Central memory CD8-positive, alpha-beta T cell (primary cell): ENCODE results near the gene UBL7.
A peak's percentile ranks its signal among the peaks of the same experiment; 100 is the strongest.

Experiments used
- ATAC-seq: fragments of 150-1000 bp; cut with Tn5 transposase; replicated peaks from 2 replicates; pipeline ENCODE4 v1.10.0; 2022; ENCODE audit warnings: mild to moderate bottlenecking, moderate FRiP score, moderate number of reproducible peaks; ENCODE audit not compliant: poor library complexity, severe bottlenecking; ENCODE audit errors: extremely low read depth
- DNase-seq, 2 donors: peaks; one replicate each; pipeline ENCODE4 v3.0.0; 2021; ENCODE audit warnings: low spot score in 2 of 2
- H3K27ac Mint-ChIP-seq: one replicate; pipeline ENCODE4 v1.8.0; 2022; ENCODE audit warnings: low read depth, mild to moderate bottlenecking, moderate library complexity, mixed read lengths
- H3K27me3 Mint-ChIP-seq: one replicate; pipeline ENCODE4 v1.8.0; 2022; ENCODE audit warnings: mixed read lengths
- H3K36me3 Mint-ChIP-seq: one replicate; pipeline ENCODE4 v1.8.0; 2022; ENCODE audit warnings: mild to moderate bottlenecking, moderate library complexity, mixed read lengths; ENCODE audit not compliant: insufficient read depth
- H3K4me1 Mint-ChIP-seq: one replicate; pipeline ENCODE4 v1.8.0; 2022; ENCODE audit warnings: mixed read lengths
- H3K4me3 Mint-ChIP-seq: one replicate; pipeline ENCODE4 v1.8.0; 2022; ENCODE audit warnings: mild to moderate bottlenecking, moderate library complexity, mixed read lengths
- H3K9me3 Mint-ChIP-seq: one replicate; pipeline ENCODE4 v1.8.0; 2022; ENCODE audit warnings: mixed read lengths

UBL7 gene

DNA sequence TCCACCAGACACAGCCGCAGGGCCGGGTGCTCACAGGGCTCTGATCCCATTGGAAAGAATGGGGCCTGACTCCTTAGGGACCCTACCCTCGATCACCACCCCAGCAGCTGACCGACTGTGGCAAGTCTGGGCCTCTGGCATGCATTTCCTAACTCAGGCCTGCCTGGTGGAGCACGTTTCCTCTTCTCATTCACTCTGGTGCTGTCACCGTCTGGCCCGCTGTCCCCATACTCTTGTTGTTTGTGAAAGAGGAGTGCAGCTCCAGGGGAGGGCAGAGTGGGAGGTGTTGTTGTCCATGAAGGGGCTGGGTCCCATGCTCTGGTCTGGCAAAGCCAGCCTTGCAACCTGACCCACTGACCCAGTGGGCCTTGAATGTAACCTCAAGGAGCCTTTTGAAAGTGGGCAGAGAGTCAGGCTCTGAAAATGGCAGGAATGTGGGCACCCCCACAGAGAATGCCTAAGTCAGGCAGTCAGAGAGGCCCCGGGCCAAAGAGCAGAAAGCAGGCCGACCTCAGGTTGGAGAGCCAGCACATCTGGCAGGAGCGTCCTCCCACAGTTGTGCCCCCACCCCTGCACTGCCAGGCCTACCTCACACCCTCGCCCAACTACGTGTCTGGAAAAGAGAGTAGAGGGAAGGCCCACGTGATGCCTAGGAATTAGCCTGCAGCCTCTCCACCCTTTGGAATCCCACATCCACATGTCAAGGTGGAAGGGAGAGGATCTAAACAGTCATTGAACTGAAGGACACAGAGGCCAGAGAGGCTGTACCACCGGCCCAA lies 38.1 kb downstream of the UBL7 start:
- H3K36me3 Mint-ChIP-seq = peaks cover 1% of the 10 kb centered on the region
- DNase-seq (no peak), ATAC-seq (no peak)
- no peaks in the 10 kb centered on the region for H3K27me3 Mint-ChIP-seq
- no peaks in the 10 kb centered on the region for H3K9me3 Mint-ChIP-seq
- no peak overlapping the region for H3K4me3 Mint-ChIP-seq
- H3K27ac Mint-ChIP-seq = no peak overlapping the region
- peaks cover 69% of the 10 kb centered on the region for H3K4me1 Mint-ChIP-seq

DNA sequence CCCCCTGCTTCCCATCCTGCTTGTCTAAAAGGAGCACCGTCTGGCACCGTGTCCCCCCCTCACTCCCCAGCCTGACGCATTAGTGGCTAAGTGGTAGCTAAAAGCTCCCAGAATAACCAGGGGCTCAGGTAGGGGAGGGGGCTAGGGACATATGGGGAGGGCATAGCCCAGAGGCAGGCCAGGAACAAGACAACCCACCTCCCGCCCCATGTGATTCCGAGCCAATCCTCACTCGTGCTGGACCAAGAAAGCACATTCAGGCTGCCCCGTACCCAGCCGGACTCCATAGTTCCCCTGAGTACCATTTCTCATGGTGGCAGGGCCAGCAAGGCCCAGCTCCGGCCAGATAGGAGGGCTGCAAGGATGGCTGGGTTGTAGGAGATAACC lies 38.7 kb downstream of the UBL7 start:
- Mint-ChIP-seq H3K36me3 (peaks cover 1% of the 10 kb centered on the region), H3K27ac (peak overlapping the region; percentile 65), H3K4me3 (no peak overlapping the region)

DNA sequence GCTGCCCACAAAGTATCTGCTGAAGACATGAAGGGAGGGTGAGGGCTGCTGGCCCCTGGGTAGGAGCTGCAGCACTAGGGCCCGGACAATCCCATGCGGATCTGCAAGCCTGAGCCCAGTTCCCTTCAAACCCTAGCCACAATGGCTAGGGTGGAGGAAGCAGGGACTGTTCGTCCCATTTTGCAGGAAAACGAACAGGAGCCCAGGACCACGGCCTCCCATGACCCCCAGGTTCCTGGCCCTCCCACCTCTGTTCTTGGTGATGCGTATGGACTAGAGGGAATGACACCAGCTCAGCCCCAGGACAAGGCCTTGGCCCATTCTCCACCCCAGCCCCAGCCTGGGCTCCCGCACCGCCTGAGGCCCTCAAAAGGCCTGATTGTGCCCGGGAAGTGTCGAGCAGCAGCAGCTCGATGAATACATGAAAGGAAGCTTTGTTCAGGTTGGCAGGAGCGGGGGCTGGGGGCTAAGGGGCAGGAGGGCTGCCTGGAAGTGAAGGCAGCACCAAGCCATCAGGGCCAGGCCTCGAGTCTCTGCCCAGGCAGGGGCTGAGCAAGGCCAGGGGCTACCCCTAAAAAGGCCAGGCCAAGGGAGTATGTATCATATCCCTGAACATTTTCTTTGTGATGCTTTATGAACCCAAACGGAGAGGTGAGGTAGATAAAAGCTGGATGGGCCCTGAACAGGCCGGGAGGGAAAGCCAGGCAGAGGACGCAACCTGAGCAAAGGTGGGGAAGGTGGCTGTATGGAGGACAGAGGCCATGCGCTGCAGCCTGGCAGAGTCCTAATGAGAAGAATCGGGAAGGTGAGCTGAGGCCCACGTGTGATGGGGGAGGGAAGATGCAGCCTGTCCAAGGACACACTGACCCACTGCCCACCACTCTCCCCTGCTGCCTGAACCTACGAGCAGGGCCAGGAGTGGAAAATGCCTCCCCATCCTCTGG lies 39.4 kb downstream of the UBL7 start:
- no peak for DNase-seq
- H3K36me3 Mint-ChIP-seq = peaks cover 2% of the 10 kb centered on the region
- H3K4me3 Mint-ChIP-seq = peak overlapping the region; percentile 16
- no peak for ATAC-seq
- H3K27me3 Mint-ChIP-seq = no peaks in the 10 kb centered on the region
- peak overlapping the region; percentile 65 for H3K27ac Mint-ChIP-seq
- no peaks in the 10 kb centered on the region for H3K9me3 Mint-ChIP-seq
- peaks cover 65% of the 10 kb centered on the region for H3K4me1 Mint-ChIP-seq

More for the DNA sequence above, 38.7 kb downstream of the UBL7 start:
- ATAC-seq = no peak
- Mint-ChIP-seq H3K4me1 (peaks cover 64% of the 10 kb centered on the region), H3K27me3 (no peaks in the 10 kb centered on the region), H3K9me3 (no peaks in the 10 kb centered on the region)
- no peak for DNase-seq

DNA sequence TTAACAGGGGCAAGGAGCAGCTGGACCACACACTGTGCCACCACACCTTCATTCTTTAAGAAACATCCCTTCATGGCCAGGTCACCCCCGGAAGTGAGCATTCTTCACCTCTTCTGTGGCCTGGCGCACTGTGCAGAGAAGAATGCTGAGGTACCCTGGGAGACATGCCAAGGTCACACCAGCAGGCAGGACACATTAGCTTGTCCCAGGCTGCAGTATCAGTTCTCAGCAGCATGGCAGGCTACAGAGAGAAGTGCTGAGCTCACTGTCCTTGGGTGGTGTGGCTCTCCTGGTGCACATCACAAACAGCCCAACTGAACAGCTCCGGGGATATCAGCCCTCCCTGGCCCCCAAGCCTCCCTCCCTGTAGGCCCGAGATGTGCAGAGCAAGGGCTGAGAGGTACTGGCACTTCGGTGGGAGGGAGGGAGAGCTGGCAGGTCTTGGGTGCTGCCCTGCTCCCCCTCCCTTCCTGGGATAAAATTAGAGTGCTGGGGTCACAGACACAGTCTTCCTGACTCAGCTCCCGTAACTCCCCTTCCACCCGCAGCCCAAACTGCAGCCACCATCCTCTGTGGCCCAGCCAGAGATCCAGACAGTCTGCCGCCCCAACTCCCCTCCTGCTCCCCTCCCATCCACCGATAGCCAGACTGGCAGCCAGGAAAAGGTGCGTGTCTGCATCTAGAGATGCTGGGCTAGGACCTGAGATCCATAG lies 40.6 kb downstream of the UBL7 start:
- H3K27ac Mint-ChIP-seq = peak overlapping the region; percentile 73
- peak overlapping the region; percentile 30 for H3K4me3 Mint-ChIP-seq
- peak; percentile 67 for ATAC-seq

DNA sequence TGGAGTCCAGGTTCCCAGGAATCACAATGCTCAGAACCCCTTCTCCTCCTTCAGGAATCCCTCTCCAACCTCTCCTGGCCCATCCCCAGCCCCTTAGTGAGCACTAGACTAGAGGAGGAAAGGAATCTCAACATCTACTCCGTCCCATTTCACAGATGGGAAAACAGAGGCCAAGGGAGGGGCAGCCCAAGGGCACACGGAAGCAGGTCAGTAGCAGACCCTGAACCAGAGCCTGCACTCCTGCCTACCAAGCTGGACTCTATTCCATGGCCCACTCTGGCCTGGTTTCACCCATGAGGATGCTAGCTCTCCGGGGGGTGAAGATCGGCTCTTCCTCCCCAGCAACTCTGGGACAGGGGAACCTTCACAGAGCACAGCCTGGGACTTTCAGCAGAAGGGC lies 41.5 kb downstream of the UBL7 start:
- no peaks in the 10 kb centered on the region for H3K9me3 Mint-ChIP-seq
- H3K27me3 Mint-ChIP-seq = no peaks in the 10 kb centered on the region
- ATAC-seq (no peak), DNase-seq (no peak)
- peak overlapping the region; percentile 72 for H3K27ac Mint-ChIP-seq
- no peak overlapping the region for H3K4me3 Mint-ChIP-seq
- H3K4me1 Mint-ChIP-seq = peaks cover 63% of the 10 kb centered on the region
- H3K36me3 Mint-ChIP-seq = peaks cover 8% of the 10 kb centered on the region

More for the DNA sequence above, 40.6 kb downstream of the UBL7 start:
- H3K27me3 Mint-ChIP-seq = no peaks in the 10 kb centered on the region
- no peak for DNase-seq
- no peaks in the 10 kb centered on the region for H3K9me3 Mint-ChIP-seq
- peaks cover 66% of the 10 kb centered on the region for H3K4me1 Mint-ChIP-seq
- peaks cover 5% of the 10 kb centered on the region for H3K36me3 Mint-ChIP-seq

DNA sequence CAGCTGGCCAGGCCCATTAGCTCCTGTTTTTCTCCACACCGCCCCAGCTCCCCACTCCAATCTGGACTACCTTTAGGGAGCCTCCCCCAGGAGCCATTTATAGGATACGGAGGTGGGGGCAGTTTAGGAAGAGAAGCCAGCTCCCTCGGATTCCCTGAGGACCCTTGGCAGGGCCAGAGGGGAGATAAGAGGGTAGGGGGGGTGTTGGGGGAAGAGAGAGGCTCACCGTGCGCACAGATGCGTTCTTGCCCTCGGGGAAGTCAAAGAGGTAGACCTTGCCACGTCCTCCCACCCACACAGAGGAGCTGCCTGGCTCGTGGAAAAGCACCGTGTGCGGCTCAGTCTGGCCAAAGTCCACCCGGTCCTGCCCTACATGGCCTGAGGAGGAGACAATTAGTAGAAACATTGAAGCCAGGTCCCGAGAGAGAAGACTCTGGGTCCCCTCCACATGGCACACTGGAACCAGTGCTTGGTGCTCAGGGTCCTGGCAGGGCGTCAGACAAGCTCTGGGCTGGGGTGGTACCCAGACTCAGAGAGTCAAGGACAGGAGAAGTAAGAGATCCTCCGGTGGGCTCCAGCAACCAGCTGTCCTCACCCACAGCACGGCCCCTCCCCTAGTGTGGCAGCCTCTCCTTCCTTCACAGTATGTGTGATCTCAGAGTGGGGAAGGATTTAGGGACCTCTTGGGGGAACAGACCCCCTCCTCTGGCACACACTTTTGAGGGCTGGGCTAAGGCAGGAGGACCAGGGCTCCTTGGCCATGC lies 42.2 kb downstream of the UBL7 start:
- no peaks in the 10 kb centered on the region for H3K9me3 Mint-ChIP-seq
- ATAC-seq = no peak
- no peak for DNase-seq
- H3K27ac Mint-ChIP-seq = peak overlapping the region; percentile 72
- H3K27me3 Mint-ChIP-seq = no peaks in the 10 kb centered on the region
- no peak overlapping the region for H3K4me3 Mint-ChIP-seq
- peaks cover 63% of the 10 kb centered on the region for H3K4me1 Mint-ChIP-seq
- H3K36me3 Mint-ChIP-seq = peaks cover 10% of the 10 kb centered on the region

DNA sequence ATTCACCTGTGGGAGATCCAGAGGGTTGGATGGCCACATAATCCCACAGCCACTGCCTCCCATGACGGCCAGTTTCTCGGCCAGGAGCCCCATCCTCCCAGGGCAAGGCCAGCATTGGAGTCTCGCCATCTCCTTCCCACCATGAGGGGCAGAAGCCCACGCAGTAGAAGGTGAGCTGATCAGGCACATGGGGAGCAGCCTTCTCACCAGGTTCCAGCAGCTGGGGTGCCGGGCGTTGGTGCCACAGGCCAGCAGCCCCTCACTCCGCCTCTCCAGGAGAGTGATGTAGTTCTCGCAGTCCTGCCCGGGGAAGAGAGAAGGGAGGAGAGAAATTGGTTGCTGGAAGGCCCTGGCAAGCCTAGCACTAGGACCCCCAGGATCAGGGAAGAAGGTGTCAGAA lies 43.3 kb downstream of the UBL7 start:
- ATAC-seq (no peak), DNase-seq (no peak)
- peaks cover 10% of the 10 kb centered on the region for H3K36me3 Mint-ChIP-seq
- peaks cover 65% of the 10 kb centered on the region for H3K4me1 Mint-ChIP-seq
- H3K4me3 Mint-ChIP-seq = no peak overlapping the region
- no peak overlapping the region for H3K27ac Mint-ChIP-seq
- H3K27me3 Mint-ChIP-seq = no peaks in the 10 kb centered on the region
- no peaks in the 10 kb centered on the region for H3K9me3 Mint-ChIP-seq

DNA sequence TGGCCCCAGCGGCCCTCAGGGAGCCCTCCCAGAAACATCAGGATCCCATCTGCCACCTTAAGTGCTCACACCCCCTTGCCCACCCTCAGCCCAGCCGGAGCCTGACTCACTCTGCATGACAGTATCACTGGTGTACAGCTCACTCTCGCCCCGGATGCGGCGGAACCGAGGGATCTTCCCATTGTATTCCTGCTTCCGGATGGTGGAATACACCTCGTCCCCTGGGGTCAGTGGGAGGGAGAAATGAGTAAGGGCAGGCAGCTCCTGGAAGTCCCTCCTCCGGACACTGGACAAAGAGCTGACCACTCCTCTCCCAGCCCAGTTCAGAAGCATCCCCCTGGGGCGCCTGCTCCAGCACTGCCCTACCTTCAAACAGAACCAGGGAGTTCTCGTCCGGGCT lies 43.7 kb downstream of the UBL7 start:
- no peak for ATAC-seq
- Mint-ChIP-seq H3K27ac (no peak overlapping the region), H3K9me3 (no peaks in the 10 kb centered on the region), H3K36me3 (peaks cover 10% of the 10 kb centered on the region), H3K27me3 (no peaks in the 10 kb centered on the region), H3K4me1 (peaks cover 65% of the 10 kb centered on the region), H3K4me3 (no peak overlapping the region)
- no peak for DNase-seq

DNA sequence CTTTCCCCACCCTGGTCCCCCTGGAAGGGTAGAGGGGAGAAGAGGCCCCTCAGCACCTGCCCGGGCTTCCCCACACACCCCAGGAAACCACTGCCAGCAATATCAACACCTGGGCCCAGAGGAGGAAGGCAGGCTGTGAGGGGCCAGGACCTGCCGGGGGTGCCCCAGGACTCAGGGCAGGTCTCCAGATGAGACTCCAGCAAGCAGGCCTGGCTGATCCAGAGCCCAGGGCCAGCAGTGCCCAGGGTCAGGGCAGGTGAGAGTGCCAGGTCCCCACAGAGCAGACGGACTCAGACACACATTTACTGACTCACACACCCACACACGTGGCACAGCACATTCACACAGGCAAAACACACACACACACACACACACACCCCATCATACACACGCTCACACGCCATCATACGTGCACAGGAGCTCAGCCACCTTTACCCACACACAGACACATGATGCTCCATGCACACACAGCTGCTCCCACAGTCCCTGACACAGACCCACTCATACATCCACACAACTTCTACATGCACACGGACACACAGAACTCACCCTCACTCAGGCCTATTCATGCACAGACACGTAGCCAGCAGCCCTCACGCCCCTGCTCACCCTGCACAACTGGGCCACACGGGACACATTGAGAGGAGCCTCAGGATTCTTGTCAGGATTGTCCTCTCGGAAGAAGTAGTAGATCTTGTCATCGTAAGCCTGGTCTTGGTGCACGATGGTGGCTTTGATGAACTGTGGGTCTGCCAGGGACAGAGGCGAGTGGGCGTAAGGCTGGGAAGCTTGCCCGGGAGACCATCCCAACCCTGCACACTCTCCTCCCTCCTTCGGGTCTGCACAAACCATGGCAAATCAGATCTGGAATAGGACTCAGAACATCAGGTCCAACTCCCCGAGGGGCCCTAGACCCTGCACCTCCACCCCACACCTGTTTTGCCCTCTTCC lies 44.7 kb downstream of the UBL7 start:
- ATAC-seq = no peak
- no peak overlapping the region for H3K4me3 Mint-ChIP-seq
- H3K27me3 Mint-ChIP-seq = no peaks in the 10 kb centered on the region
- no peaks in the 10 kb centered on the region for H3K9me3 Mint-ChIP-seq
- no peak for DNase-seq
- H3K4me1 Mint-ChIP-seq = peaks cover 57% of the 10 kb centered on the region
- peak overlapping the region; percentile 42 for H3K27ac Mint-ChIP-seq
- peaks cover 11% of the 10 kb centered on the region for H3K36me3 Mint-ChIP-seq

DNA sequence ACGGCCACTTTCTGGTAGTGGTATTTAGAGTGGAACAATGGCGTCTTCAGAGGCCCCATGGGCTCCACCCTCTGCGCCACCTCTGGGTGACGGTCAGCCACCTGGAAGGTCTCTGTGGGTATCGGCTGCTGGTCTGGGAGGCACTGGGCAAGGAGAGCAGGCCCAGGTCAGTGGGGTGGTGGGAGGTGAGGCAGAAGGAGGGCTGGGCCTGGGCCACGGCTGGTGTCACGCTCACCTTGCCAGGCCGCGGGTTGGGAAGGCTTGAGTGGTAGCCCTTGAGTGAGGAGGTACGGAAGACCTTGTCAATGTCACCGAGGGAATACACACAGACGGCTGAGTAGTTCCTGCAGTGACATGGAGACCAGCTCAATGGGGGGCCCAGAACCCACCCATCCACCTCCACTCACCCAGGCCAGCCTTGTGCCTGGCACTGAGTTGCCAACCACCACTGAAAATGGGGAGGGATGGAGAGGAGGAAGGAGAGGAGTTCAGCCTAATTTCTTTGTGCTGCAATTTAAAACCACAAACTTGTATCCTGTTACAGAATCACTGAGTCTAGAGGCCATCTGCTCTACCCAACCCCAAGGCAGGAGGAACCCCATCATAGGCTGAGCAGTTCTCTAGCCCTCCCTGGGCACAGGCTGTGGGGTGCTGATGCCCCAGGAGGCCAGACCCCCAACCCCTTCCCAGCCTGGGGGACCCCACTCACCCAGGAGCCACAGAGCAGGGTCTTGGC lies 46.2 kb downstream of the UBL7 start:
- no peak for DNase-seq
- no peak for ATAC-seq
- H3K27me3 Mint-ChIP-seq = no peaks in the 10 kb centered on the region
- no peaks in the 10 kb centered on the region for H3K9me3 Mint-ChIP-seq
- H3K4me1 Mint-ChIP-seq = peaks cover 42% of the 10 kb centered on the region
- H3K27ac Mint-ChIP-seq = peak overlapping the region; percentile 78
- H3K4me3 Mint-ChIP-seq = no peak overlapping the region
- peaks cover 13% of the 10 kb centered on the region for H3K36me3 Mint-ChIP-seq
